HG03196 (cell line): ENCODE measurements around the gene OBSCN.
"Not testable (repeated sequence)": the region's sequence is repeated elsewhere in the genome, so short reads cannot be mapped to it uniquely, and the experiment has no call there.

Source experiments
- ATAC-seq: cut with Tn5 transposase; IDR thresholded peaks from one replicate; pipeline ENCODE4 v1.9.1; 2021; ENCODE audit not compliant: unreplicated experiment

Gene OBSCN

GRCh38 chr1:228211531-228212414, 3.9 kb downstream of the OBSCN start:
- no peak for ATAC-seq

DNA sequence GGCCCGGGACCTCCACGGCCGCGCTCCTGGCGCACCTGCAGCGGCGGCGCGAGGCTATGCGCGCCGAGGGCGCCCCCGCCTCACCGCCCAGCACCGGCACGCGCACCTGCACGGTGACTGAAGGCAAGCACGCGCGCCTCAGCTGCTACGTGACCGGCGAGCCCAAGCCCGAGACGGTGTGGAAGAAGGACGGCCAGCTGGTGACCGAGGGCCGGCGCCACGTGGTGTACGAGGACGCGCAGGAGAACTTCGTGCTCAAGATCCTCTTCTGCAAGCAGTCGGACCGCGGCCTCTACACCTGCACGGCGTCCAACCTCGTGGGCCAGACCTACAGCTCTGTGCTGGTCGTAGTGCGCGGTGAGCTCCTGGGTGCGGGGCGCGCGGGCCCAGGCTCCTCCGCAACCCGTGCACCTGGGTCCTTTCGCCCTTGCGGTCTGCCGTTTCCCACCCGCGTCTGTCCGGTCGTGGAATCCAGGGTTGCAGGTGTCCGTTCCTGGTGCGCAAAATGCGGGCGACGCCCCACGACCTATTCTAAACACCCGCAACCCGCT, 4.6 kb downstream of the OBSCN start:
- ATAC-seq, result no peak

GRCh38 chr1:228212966-228213844, 5.4 kb downstream of the OBSCN start:
- ATAC-seq, result peak; percentile 85

- ATAC-seq, result no peak
Measured at GRCh38 chr1:228213917-228214808, 6.3 kb downstream of the OBSCN start.

DNA sequence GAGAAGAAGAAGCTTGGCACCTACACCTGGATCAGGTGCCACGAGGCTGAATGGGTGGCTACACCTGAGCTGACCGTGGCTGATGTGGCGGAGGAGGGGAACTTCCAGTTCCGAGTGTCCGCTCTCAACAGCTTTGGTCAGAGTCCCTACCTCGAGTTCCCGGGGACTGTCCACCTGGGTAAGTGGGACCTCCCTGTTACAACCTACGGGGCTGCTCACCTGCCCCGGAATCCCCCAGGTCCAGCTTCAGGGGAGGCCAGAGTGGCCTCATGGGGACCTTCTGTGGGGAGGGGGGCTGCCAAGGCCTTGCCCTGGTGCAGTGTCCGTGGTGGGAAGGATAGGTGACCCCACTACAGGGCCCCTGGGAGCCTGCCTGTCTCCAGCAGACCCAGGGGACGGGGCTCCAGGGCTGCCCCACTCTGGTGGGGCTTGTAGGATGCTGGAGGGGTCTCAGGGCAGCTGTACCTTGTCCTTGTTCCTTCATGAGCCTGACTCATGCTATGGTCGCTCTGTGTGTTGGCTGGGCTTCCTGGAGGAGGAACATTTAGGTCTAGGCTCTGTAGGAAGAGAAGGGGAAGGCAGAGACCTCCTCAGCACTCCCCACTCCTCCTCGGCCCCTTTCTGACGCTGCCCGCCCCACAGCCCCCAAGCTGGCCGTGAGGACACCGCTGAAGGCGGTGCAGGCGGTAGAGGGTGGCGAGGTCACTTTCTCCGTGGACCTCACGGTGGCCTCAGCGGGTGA, 7.2 kb downstream of the OBSCN start:
- no peak for ATAC-seq

- ATAC-seq, result no peak
Measured at GRCh38 chr1:228215663-228216116, 7.8 kb downstream of the OBSCN start.

- no peak for ATAC-seq
Measured at GRCh38 chr1:228216371-228217320, 8.8 kb downstream of the OBSCN start.

DNA sequence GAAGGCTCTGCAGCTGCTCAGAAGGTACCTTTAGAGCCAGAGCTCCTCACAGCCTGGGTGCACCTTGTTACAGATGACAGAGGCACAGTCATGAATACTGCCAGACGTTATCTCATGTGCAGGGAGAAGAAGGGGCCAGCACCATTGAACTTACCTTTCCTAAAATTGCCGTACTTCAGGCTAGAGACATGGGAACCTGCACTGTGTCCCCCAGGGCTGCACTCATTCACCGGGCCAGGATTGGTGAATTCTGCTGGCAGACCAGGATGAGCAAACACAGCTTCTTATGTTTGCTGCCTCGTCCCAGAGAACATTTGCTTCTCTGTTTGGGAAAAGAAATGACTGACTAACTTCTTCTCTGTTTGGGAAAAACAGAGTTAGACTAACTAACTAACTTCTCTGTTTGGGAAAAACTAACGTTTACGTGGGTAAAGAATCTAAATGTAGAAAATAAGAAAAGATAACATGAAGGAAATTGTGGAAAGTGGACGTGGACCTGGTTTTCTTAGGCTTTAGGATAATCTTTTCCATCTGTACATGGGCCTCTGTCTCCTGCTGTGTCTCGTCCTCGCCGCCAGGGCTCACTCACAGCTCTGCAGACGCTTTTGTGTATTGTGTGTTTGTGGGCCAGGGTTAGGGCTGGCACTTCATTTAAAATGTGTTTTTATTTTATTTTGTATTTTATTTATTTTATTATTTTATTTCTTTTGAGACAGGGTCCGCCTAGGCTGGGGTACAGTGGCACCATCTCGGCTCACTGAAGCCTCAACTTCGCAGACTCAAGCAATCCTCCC, 9.9 kb downstream of the OBSCN start:
- no peak for ATAC-seq

DNA sequence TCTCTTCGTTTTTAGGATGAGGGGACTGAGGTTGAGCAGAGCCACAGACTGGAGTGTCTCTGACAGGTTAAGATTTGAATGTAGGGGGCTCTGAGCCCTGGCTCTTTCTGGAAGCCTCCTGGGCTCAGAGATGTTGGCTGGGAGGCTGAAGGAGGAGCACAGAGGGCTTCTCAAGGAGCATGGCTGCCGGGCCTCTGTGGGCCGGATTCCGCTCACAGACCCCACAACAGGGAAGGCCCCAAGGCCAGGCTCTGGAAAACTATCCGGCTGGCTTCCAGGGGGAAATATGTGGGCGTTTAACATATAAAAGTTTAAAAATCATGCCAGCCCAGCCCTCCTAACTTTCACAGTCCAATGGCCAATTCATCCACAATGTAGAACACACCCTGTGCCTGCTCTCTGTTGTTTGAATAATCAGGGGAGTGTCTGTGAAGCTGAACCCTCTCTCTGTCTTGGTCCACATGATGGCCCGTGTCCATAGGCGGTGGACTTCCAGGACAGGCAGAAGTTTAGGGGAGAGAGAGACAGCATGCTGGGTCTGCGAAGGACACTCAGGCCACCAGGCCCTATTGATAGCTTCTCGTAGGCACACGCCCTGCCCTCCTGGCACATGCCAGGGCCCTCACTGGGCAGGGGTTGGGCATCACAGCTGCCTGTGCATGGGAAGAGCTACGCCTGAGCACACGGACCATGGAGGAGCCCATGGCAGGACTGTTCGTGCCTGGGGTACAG, 10.8 kb downstream of the OBSCN start:
- ATAC-seq, result no peak

DNA sequence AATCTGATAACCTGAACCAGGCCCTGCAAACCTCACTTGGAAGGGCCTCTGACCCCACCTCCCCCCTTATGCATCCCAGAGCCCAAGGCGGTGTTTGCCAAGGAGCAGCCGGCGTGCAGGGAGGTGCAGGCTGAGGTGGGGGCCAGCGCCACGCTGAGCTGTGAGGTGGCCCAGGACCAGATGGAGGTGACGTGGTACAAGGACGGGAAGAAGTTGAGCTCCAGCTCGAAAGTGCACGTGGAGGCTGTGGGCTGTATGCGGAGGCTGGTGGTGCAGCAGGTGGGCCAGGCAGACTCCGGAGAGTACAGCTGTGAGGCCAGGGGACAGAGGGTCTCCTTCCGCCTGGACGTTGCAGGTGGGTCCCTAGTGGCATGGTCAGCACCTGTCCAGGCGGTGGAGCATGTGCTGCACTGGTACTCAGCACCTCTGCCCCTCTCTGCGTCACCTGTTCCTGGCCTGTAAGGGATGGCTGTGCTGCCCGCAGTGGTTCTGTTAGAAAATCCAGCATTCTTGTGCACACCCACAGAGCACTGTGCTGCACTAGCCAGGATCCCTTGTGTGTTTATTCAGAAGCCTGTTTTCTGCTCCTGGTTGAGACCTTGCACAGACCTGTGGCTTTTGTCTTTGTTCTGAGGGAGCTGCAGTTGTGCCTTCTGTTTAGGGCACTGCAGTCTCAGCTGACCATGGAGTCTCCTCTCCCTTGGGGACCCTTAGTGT, 11.6 kb downstream of the OBSCN start:
- no peak for ATAC-seq

GRCh38 chr1:228219962-228220780, 12.3 kb downstream of the OBSCN start:
- ATAC-seq, result no peak

- ATAC-seq, result not testable (repeated sequence)
Measured at GRCh38 chr1:228221097-228221496, 13.3 kb downstream of the OBSCN start.

GRCh38 chr1:228222548-228222947, 14.7 kb downstream of the OBSCN start:
- ATAC-seq, result no peak

- no peak for ATAC-seq
Measured at GRCh38 chr1:228224198-228225164, 16.6 kb downstream of the OBSCN start.
